ENCODE data around the gene PXN.

Gene PXN

GRCh38 chr12:120167529-120168095 is 97.9 kb downstream of the PXN start:
- no peak for DNase-seq

GRCh38 chr12:120164293-120164692 is 101.2 kb downstream of the PXN start:
- DNase-seq = no peak

GRCh38 chr12:120162763-120163162 is 102.8 kb downstream of the PXN start:
- no peak for DNase-seq

- DNase-seq = no peak
Observed at GRCh38 chr12:120161852-120162251, 103.7 kb downstream of the PXN start.

Measured in SIG-M5 (cell line).